Common myeloid progenitor, CD34-positive (primary cell): Measurements from ENCODE around the gene PAX2.

Experiments
- CTCF ChIA-PET: fragments of 350-600 bp; sonication (Branson Sonifier 250); formaldehyde crosslinking; loops from one replicate; lab custom pipeline; 2021; ENCODE audit warnings: antibody characterized with exemption; lab: Charles Lee
- POLR2A ChIA-PET: fragments of 350-600 bp; sonication (Branson Sonifier 250); formaldehyde crosslinking; loops from one replicate; lab custom pipeline; 2021; ENCODE audit warnings: antibody characterized with exemption; lab: Charles Lee
- DNase-seq, 3 donors: peaks; one replicate each; pipeline versions ENCODE4 v3.0.0 to v3.0.0-alpha.2; 2013
- H3K27ac ChIP-seq, 2 experiments: 1 replicate in 1 of 2; 2 replicates in 1 of 2; pipeline ENCODE4 v1.7.0; 2013; ENCODE audit warnings: inconsistent platforms in 2 of 2, low read length in 2 of 2, mild to moderate bottlenecking in 2 of 2, low read depth in 1 of 2, moderate library complexity in 1 of 2; ENCODE audit not compliant: severe bottlenecking in 2 of 2, insufficient read depth in 1 of 2, poor library complexity in 1 of 2
- H3K27me3 ChIP-seq, 5 experiments: replicated peaks in 2 of 5; 1 replicate in 3 of 5; 2 replicates in 2 of 5; pipeline versions ENCODE4 v1.6.1 to v1.7.0; 2013; ENCODE audit warnings: low read length in 4 of 5, mild to moderate bottlenecking in 2 of 5, moderate library complexity in 2 of 5, inconsistent platforms in 1 of 5; ENCODE audit not compliant: insufficient read depth in 5 of 5, control insufficient read depth in 4 of 5
- H3K36me3 ChIP-seq, 4 experiments: 1 replicate in 2 of 4; 2 replicates in 2 of 4; pipeline versions ENCODE4 v1.6.1 to v1.7.0; 2013; ENCODE audit warnings: low read length in 3 of 4, control low read depth in 1 of 4, mild to moderate bottlenecking in 1 of 4; ENCODE audit not compliant: control insufficient read depth in 4 of 4, insufficient read depth in 4 of 4
- H3K4me1 ChIP-seq, 4 experiments: 1 replicate in 3 of 4; 2 replicates in 1 of 4; pipeline versions ENCODE4 v1.6.1 to v1.7.1; 2013; ENCODE audit warnings: low read length in 3 of 4, mild to moderate bottlenecking in 3 of 4, control low read depth in 1 of 4, inconsistent platforms in 1 of 4, moderate library complexity in 1 of 4; ENCODE audit not compliant: control insufficient read depth in 4 of 4, insufficient read depth in 4 of 4; ENCODE audit errors: control extremely low read depth in 1 of 4
- H3K4me3 ChIP-seq, 7 experiments: 1 replicate in 4 of 7; 2 replicates in 3 of 7; pipeline versions ENCODE4 v1.5.1 to v1.7.0; 2013; ENCODE audit warnings: mild to moderate bottlenecking in 7 of 7, low read length in 6 of 7, moderate library complexity in 6 of 7, inconsistent platforms in 2 of 7, low read depth in 2 of 7, control low read depth in 1 of 7; ENCODE audit not compliant: insufficient read depth in 4 of 7, control insufficient read depth in 1 of 7; ENCODE audit errors: extremely low read depth in 1 of 7
- H3K9me3 ChIP-seq, 5 experiments: 1 replicate in 4 of 5; 2 replicates in 1 of 5; pipeline versions ENCODE4 v1.6.1 to v1.7.1; 2013; ENCODE audit warnings: low read length in 4 of 5, mild to moderate bottlenecking in 2 of 5, inconsistent platforms in 1 of 5, low read depth in 1 of 5, moderate library complexity in 1 of 5; ENCODE audit not compliant: control insufficient read depth in 4 of 5, insufficient read depth in 2 of 5; ENCODE audit errors: control extremely low read depth in 1 of 5
- WGBS: methylation state at CpG from one replicate; pipeline ENCODE4 v1.1.5; 2013; ENCODE audit not compliant: insufficient coverage; 5-methylcytosine and 5-hydroxymethylcytosine counted together

The PAX2 gene

DNA sequence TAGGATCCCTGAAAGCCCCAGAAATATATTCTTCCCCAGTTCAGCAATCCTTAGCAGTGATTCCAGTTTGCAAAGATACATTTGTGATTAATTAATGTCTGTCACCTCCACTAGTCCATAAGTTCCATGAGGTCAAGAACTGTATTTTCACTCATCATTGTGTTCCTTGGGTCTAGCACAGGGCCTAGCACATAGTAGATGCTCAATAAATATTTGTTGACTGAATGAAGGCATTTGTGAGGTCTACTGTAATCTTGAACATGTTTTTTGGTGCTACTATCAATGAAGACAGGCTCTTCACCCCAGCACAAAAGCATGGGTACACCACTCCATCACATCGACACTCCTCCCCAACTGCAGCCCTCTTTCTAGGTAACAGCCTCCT is 30.8 kb upstream of the PAX2 start:
- no peaks in the 10 kb centered on the region for H3K9me3 ChIP-seq
- 100% methylated on average over 1 of the region's 1 CpG for WGBS
- no peak for DNase-seq
- CTCF ChIA-PET = interaction anchor here (1.2 kb wide), 1 partner anchor 49 kb away, joined by 3 read pairs; no protein-coding TSS in a partner anchor
- peaks cover 0 to 14% (median 3%) of the 10 kb centered on the region in 4 experiments for H3K4me1 ChIP-seq
- H3K36me3 ChIP-seq = no peaks in the 10 kb centered on the region
- H3K4me3 ChIP-seq = no peak overlapping the region
- H3K27ac ChIP-seq = no peak overlapping the region
- H3K27me3 ChIP-seq = peaks cover 32 to 100% (median 59%) of the 10 kb centered on the region in 5 experiments
- POLR2A ChIA-PET = no interaction called here

GRCh38 chr10:100715101-100715444 is 30.3 kb upstream of the PAX2 start:
- WGBS = 24% methylated on average over 2 of the region's 4 CpGs
- Histone ChIP-seq H3K27ac (no peak overlapping the region), H3K36me3 (no peaks in the 10 kb centered on the region), H3K4me3 (peak overlapping the region in 1 of 7 experiments; percentile 32), H3K27me3 (peaks cover 32 to 100% (median 62%) of the 10 kb centered on the region in 5 experiments), H3K9me3 (peaks cover 0 to 2% (median 0%) of the 10 kb centered on the region in 5 experiments), H3K4me1 (peaks cover 0 to 13% (median 3%) of the 10 kb centered on the region in 4 experiments)
- no peak for DNase-seq
- POLR2A ChIA-PET = no interaction called here
- CTCF ChIA-PET = no interaction called here

DNA sequence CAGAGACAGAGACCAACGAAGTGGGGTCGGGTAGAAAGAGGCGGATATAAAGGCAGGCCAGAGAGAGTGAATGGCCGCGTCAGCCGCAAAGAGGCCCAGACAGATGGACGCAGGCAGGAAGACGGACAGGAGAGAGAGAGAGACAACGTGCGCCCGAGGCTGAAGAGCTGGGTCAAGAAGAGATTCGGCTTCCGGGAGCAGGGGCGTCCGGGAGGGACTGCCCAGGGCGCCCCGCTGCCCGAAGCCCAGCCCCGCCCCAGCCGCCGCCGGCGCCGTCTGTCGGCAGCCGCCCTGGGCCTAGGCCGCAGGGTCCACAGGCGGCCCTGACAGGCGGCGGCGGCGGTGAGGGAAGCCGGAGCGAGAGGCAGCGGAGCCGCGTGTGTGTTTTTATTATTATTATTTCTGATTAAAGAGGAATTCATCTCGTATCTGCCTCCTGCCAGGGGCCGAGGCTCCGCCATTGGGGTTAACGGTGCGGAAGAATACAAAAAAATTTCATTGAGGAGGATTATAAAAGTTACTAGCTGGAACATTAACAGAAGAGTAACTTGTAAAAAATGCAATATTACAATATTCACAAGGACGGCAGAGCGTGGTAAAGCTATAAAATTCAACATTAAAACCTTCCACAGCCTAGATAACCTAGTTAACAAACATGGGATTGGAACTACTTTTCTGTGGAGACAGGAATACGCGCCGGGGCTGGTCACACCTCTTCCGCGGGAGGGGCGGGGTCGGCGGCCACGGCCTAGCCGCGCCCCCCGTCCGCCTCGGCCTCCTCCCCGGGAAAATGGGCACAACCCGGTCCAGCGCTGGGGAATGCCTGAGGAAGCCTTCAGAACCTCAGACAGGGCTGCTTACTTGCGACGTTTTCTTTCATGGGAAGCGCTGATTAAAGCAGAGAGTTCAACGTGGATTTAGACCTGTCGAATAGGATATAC is 29.7 kb upstream of the PAX2 start:
- H3K4me1 ChIP-seq = peaks cover 0 to 10% (median 3%) of the 10 kb centered on the region in 4 experiments
- no peaks in the 10 kb centered on the region for H3K36me3 ChIP-seq
- peak overlapping the region in 2 of 7 experiments; percentile 16 to 32 for H3K4me3 ChIP-seq
- ChIA-PET CTCF (no interaction called here), POLR2A (no interaction called here)
- no peak overlapping the region for H3K27ac ChIP-seq
- WGBS = 6% methylated on average over 56 of the region's 66 CpGs
- H3K9me3 ChIP-seq = peaks cover 0 to 2% (median 0%) of the 10 kb centered on the region in 5 experiments
- no peak for DNase-seq
- peaks cover 36 to 100% (median 68%) of the 10 kb centered on the region in 5 experiments for H3K27me3 ChIP-seq

- ChIA-PET POLR2A (no interaction called here), CTCF (interaction anchor here (0.9 kb wide), 1 partner anchor 14 kb away, joined by 3 read pairs; no protein-coding TSS in a partner anchor)
- Histone ChIP-seq H3K36me3 (no peaks in the 10 kb centered on the region), H3K27ac (no peak overlapping the region), H3K9me3 (peaks cover 0 to 2% (median 0%) of the 10 kb centered on the region in 5 experiments), H3K4me1 (peaks cover 0 to 10% (median 3%) of the 10 kb centered on the region in 4 experiments), H3K4me3 (no peak overlapping the region), H3K27me3 (peaks cover 38 to 99% (median 64%) of the 10 kb centered on the region in 5 experiments)
- DNase-seq = no peak
Measured at GRCh38 chr10:100717166-100717565, 28.2 kb upstream of the PAX2 start.

DNA sequence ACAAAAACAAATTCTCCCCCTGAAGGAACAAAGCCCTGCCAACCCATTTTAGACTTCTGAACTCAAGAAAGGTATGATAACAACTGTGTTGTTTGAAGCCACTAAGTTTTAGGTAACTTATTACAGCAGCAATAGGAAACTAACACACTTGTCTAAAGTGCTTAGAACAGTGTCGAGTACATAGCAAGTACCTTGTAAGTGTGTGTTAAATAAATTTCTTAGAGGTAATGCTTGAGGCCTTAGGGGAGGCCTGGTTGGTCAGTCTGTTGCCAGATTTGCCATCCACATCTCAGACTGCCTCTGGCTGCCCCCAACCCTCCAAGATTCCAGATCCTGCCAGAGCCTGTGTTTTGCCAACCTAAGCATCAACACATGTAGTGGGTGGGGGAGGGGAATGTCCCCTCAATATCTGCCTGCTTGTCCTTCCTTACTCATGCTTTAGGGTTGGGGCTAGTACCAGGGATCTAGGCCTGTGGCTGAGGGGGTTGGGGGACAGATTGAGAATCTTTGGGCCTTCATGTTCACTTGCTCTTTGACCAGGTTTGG is 27.1 kb upstream of the PAX2 start:
- CTCF ChIA-PET = no interaction called here
- no peak overlapping the region for H3K4me3 ChIP-seq
- peaks cover 0 to 10% (median 3%) of the 10 kb centered on the region in 4 experiments for H3K4me1 ChIP-seq
- H3K27ac ChIP-seq = no peak overlapping the region
- peaks cover 0 to 2% (median 0%) of the 10 kb centered on the region in 5 experiments for H3K9me3 ChIP-seq
- no peaks in the 10 kb centered on the region for H3K36me3 ChIP-seq
- H3K27me3 ChIP-seq = peaks cover 33 to 99% (median 60%) of the 10 kb centered on the region in 5 experiments
- DNase-seq = no peak
- POLR2A ChIA-PET = no interaction called here
- no CpG with 5 or more reads among the region's 1 CpG for WGBS

- Histone ChIP-seq H3K36me3 (no peaks in the 10 kb centered on the region), H3K27ac (no peak overlapping the region), H3K4me1 (peaks cover 0 to 6% (median 0%) of the 10 kb centered on the region in 4 experiments), H3K4me3 (no peak overlapping the region), H3K9me3 (peaks cover 0 to 2% (median 0%) of the 10 kb centered on the region in 5 experiments), H3K27me3 (peaks cover 20 to 98% (median 55%) of the 10 kb centered on the region in 5 experiments)
- no peak for DNase-seq
- 83% methylated on average over 2 of the region's 5 CpGs for WGBS
- POLR2A ChIA-PET = no interaction called here
- CTCF ChIA-PET = interaction anchor here (1.1 kb wide), 1 partner anchor 21 kb away, joined by 3 read pairs; no protein-coding TSS in a partner anchor
Measured at GRCh38 chr10:100723180-100723579, 22.2 kb upstream of the PAX2 start.
